Loucy (cell line): ENCODE measurements around the gene ANO6.

Experiments
- H2AFZ ChIP-seq: fragments of 200-600 bp; sonication (generic); 2 replicates; pipeline ENCODE4 v1.6.0; 2016; ENCODE audit warnings: antibody characterized with exemption, mild to moderate bottlenecking, low read length, moderate library complexity
- H3F3A ChIP-seq: fragments of 200-600 bp; 2 replicates; pipeline ENCODE4 v1.6.0; 2016; ENCODE audit warnings: antibody characterized with exemption, low read depth, mild to moderate bottlenecking
- H3K27me3 ChIP-seq: fragments of 200-600 bp; sonication (generic); 2 replicates; pipeline ENCODE4 v1.6.1; 2014; ENCODE audit warnings: low read length, mild to moderate bottlenecking; ENCODE audit not compliant: insufficient read depth, poor library complexity, severe bottlenecking
- H3K36me3 ChIP-seq: fragments of 200-600 bp; sonication (generic); 2 replicates; pipeline ENCODE4 v1.6.1; 2016; ENCODE audit warnings: low read length; ENCODE audit not compliant: insufficient read depth
- H3K4me1 ChIP-seq: fragments of 200-600 bp; sonication (generic); 2 replicates; pipeline ENCODE4 v1.5.1; 2014; ENCODE audit warnings: low read length, mild to moderate bottlenecking; ENCODE audit not compliant: insufficient read depth, poor library complexity, severe bottlenecking
- H3K4me2 ChIP-seq: fragments of 200-600 bp; sonication (generic); 2 replicates; pipeline ENCODE4 v1.6.0; 2014; ENCODE audit warnings: antibody characterized with exemption, low read length, low read depth, mild to moderate bottlenecking; ENCODE audit not compliant: poor library complexity, severe bottlenecking
- H3K4me3 ChIP-seq: fragments of 200-600 bp; sonication (generic); 2 replicates; pipeline ENCODE4 v1.5.1; 2014; ENCODE audit warnings: low read length, mild to moderate bottlenecking, mixed read lengths; ENCODE audit not compliant: poor library complexity, severe bottlenecking
- H3K79me2 ChIP-seq: fragments of 200-600 bp; sonication (generic); 2 replicates; pipeline ENCODE4 v1.6.1; 2014; ENCODE audit warnings: low read length; ENCODE audit not compliant: insufficient read depth
- H3K9ac ChIP-seq: fragments of 200-600 bp; sonication (generic); 2 replicates; pipeline ENCODE4 v1.6.0; 2014; ENCODE audit warnings: mild to moderate bottlenecking, low read depth, low read length, moderate library complexity; ENCODE audit not compliant: poor library complexity, severe bottlenecking
- H3K9me2 ChIP-seq: fragments of 200-600 bp; sonication (generic); replicated peaks from 2 replicates; pipeline ENCODE4 v1.6.1; 2016; ENCODE audit warnings: low read depth, low read length, mixed read lengths
- H3K9me3 ChIP-seq: fragments of 200-600 bp; sonication (generic); 2 replicates; pipeline ENCODE4 v1.6.1; 2014; ENCODE audit warnings: mild to moderate bottlenecking, antibody characterized with exemption, low read length, low read depth; ENCODE audit not compliant: insufficient read depth
- H4K20me1 ChIP-seq: fragments of 200-600 bp; sonication (generic); 2 replicates; pipeline ENCODE4 v1.6.0; 2014; ENCODE audit warnings: antibody characterized with exemption, low read length, mild to moderate bottlenecking; ENCODE audit not compliant: insufficient read depth, poor library complexity, severe bottlenecking
- EZH2phosphoT487 ChIP-seq: fragments of 200-600 bp; IDR thresholded peaks from 2 replicates; pipeline ENCODE4 v1.6.1; 2018; ENCODE audit warnings: antibody characterized with exemption, mild to moderate bottlenecking, moderate library complexity, borderline replicate concordance
- TF ChIP-seq, protein P1 (sequence below): fragments of 200-600 bp; sonication (generic); conservative IDR thresholded peaks from 2 replicates; pipeline ENCODE4 v1.5.1; 2014; ENCODE audit warnings: mild to moderate bottlenecking, antibody characterized with exemption, low read length

The ANO6 gene

DNA sequence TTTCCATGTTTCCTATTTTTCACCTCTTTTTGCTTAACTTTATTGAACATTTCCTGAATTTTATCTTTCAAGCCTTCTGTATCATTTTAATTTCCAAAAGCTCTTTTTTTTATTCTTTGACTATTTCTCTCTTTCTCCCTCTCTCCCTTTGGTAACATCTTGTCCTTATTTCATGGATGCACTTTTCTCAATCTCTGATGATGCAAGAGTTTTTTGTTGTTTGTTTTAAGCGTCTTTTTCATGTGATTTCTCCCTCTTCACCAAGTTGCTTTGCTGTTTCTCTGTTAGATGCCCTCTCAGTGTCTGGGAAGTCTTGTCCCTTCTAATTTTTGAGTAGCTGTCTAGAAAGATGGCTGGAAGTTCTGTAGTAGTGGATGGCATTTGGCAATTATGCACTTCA lies 62.6 kb downstream of the ANO6 start:
- H3K4me3 ChIP-seq = no peak overlapping the region
- peaks cover 11% of the 10 kb centered on the region for H3K36me3 ChIP-seq
- no peak overlapping the region for H3K4me2 ChIP-seq
- no peak overlapping the region for H2AFZ ChIP-seq
- H3F3A ChIP-seq = no peaks in the 10 kb centered on the region
- no peaks in the 10 kb centered on the region for H3K4me1 ChIP-seq
- H4K20me1 ChIP-seq = no peaks in the 10 kb centered on the region
- no peaks in the 10 kb centered on the region for H3K9me3 ChIP-seq
- peaks cover 21% of the 10 kb centered on the region; the same call in 1 of the 2 replicates for H3K79me2 ChIP-seq
- H3K27me3 ChIP-seq = no peaks in the 10 kb centered on the region
- no peaks in the 10 kb centered on the region for H3K9me2 ChIP-seq
- TF ChIP-seq EZH2phosphoT487 = no peak
- TF ChIP-seq, protein P1, sequence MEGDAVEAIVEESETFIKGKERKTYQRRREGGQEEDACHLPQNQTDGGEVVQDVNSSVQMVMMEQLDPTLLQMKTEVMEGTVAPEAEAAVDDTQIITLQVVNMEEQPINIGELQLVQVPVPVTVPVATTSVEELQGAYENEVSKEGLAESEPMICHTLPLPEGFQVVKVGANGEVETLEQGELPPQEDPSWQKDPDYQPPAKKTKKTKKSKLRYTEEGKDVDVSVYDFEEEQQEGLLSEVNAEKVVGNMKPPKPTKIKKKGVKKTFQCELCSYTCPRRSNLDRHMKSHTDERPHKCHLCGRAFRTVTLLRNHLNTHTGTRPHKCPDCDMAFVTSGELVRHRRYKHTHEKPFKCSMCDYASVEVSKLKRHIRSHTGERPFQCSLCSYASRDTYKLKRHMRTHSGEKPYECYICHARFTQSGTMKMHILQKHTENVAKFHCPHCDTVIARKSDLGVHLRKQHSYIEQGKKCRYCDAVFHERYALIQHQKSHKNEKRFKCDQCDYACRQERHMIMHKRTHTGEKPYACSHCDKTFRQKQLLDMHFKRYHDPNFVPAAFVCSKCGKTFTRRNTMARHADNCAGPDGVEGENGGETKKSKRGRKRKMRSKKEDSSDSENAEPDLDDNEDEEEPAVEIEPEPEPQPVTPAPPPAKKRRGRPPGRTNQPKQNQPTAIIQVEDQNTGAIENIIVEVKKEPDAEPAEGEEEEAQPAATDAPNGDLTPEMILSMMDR = no peak
- no peak overlapping the region for H3K9ac ChIP-seq

DNA sequence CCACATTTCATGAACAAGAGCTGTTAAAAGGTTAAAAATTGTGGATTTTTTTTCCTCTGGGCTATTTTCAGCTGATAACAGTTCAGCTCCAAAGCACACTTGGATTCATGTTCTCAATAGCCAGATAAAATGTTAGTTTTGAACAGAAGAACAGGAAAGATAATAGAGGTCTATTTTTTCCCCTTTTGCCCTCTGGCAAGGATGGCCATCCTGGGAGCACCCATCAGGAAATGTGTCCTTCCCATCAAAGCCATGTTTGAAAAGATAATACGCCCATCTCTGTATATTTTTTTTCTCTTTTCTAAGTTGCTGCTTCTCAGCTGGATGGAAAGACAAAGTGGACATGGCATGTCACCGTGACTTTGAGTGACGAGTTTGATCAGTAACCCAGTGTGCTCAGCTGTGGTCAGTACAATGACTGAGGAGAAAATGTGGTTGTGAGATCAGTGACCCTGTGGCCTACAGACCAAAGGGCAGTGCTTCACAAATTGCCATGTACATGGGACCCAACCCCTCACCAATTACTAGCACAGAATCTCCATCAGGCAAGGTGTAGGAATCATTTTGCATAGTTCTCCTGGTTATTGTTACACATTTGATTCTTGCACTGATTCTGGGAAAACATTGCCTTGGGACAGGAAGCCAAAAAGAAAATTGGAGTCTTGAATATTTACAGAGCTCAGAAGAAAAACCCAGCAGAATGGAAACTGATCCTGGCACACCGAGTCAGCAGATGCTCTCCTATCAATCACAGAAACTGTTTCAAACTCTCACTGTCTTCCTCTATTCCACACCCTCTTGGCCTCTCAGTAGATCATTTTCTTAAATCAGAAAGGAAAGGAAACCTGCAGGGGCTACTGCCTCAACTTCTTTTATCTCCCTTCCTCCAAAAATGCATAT lies 64.3 kb downstream of the ANO6 start:
- Histone ChIP-seq H3K36me3 (peaks cover 6% of the 10 kb centered on the region; the same call in 1 of the 2 replicates), H3K9ac (no peak overlapping the region), H3F3A (no peaks in the 10 kb centered on the region), H3K4me1 (no peaks in the 10 kb centered on the region), H4K20me1 (no peaks in the 10 kb centered on the region), H3K4me2 (no peak overlapping the region), H3K4me3 (no peak overlapping the region), H3K9me3 (no peaks in the 10 kb centered on the region), H2AFZ (no peak overlapping the region), H3K79me2 (peaks cover 23% of the 10 kb centered on the region; the same call in 1 of the 2 replicates), H3K27me3 (no peaks in the 10 kb centered on the region), H3K9me2 (no peaks in the 10 kb centered on the region)
- TF ChIP-seq, protein P1 = no peak
- no peak for TF ChIP-seq EZH2phosphoT487

DNA sequence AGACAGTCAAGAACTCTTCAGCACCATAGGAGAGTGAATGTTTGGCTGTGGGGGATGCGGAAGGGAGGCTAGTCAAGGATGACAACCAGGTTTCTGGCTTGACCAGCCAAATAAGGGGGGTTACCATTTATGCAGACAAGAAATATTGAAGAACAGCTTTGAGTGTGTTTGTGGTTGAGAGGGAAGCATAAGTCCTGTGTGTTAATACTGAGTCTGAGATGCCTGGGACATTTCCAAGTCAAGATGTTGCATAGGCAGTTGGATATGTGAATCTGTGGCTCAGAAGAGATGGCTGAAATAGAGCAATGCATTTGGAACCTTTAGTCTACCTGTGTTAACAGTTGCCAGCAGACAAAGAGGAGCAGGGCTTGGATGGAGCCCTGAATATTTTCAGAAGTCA lies 66.1 kb downstream of the ANO6 start:
- Histone ChIP-seq H3K4me1 (no peaks in the 10 kb centered on the region), H3F3A (no peaks in the 10 kb centered on the region), H3K36me3 (peaks cover 6% of the 10 kb centered on the region; the same call in 1 of the 2 replicates), H2AFZ (no peak overlapping the region), H3K27me3 (no peaks in the 10 kb centered on the region), H3K4me2 (no peak overlapping the region), H3K9me2 (no peaks in the 10 kb centered on the region), H4K20me1 (no peaks in the 10 kb centered on the region), H3K79me2 (peaks cover 17% of the 10 kb centered on the region; the same call in 1 of the 2 replicates), H3K9me3 (no peaks in the 10 kb centered on the region), H3K9ac (no peak overlapping the region), H3K4me3 (no peak overlapping the region)
- no peak for TF ChIP-seq EZH2phosphoT487
- TF ChIP-seq, protein P1 = no peak
